GM18520 (cell line): ENCODE data around the gene KLHL17.

Source experiments
- ATAC-seq: cut with Tn5 transposase; IDR thresholded peaks from one replicate; pipeline ENCODE4 v1.9.1; 2021; ENCODE audit not compliant: unreplicated experiment

The KLHL17 gene

DNA sequence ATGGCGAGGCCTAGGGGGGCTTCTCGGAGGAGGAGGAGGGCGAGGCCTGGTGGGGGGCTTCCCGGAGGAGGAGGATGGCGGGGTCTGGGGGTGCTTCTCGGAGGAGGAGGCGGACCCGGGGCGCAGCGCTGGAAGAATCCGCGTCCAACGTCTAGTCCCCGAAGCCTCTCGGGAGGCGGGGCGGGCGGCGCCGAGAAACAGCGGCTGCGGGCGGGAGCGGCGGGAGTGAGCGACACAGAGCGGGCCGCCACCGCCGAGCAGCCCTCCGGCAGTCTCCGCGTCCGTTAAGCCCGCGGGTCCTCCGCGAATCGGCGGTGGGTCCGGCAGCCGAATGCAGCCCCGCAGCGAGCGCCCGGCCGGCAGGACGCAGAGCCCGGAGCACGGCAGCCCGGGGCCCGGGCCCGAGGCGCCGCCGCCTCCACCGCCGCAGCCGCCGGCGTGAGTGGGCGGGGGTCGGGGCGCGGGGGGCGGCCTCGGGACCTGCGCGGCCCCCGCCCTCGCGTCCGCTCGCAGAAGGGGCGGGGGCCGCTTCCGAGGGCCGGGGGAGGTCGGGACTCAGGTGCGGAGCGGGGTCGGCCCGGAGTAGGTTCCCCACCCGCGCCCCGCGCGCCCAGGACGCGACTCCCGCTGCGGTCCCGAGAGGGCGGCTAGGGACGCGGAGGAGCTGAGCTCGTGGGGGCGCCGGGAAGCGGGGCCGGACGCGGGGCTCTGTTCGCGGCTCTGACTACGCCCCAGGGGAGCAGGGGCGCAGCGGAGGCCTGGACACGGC, at the start of gene KLHL17:
KLHL17 (plus strand) TSS at position 222 of the 769 bp plus-strand sequence; CDS start at position 332, 110 bp downstream.
- peak; percentile 35 for ATAC-seq

DNA sequence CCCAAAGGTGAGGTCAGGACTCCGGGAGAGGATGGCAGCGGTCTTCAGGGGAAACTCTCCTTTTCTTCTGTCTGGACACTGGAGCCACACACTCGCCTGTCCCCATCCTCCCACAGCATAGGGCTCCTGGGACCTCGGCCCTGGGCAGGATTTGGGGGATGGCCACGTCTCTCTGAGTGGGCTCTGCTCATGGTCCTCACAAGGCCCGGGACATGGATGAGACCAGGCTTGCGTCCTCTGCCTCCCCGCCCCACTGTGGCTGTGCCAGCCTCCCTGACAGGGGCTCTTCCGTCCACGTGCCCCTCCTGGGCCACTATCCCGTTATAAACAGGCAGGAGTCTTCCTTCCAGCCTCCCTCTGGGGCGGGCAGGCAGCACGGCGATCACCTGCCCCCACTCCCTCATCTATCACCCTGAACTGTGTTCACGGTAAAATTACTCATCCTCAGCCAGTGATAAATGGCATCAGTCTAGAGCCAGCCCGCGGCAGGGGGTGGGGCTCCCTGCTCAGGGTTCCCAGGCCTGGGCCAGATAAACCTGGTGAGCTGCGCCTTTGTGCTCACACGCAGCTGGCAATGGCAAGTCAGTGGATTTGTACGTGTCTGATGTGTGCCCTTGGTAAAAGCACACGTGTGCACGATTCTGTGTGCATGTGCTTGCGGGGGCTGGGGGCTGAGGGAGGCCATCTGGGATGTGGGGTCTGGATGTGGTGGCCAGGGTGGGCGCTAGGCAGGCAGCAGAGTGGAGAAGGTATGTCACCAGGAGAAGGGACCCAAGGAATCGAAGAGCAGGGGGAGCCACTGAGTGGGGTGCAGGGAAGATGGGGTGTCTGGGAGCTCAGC, 49.3 kb upstream of the KLHL17 start:
- ATAC-seq: no peak

GRCh38 chr1:911875-912739, 48.3 kb upstream of the KLHL17 start:
- ATAC-seq: no peak

- no peak for ATAC-seq
Observed at GRCh38 chr1:912740-913301, 47.6 kb upstream of the KLHL17 start.

DNA sequence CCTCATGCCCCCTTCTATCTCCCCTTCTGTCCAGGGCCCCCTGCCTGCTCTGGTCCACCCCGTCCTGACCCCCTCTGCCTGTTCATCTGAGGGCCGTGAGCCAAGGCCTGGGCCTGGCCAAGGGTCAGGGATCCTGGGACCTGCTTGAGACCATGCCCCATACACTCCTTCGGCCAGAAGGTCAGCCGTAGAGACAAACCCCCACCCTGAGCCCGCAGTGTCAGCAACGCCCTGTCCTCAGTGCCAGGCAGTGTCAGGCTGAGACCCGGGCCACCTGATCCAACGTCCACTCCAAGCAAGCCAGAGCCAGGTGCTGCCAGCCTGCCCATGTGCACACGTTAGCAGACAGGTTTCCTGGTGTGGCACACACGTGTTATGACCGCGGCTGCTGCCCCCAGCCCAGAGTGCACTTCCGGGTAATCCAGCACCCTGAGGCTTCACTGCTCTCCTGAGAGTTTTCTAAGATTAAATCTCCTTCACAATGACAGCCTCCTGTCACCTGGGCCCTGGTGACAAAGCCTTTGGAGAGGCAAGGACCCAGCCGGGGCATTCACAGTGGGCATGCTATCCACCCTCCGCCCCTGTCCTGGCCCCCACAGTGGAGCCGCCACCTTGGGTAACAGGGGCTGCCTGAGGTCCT, 46.8 kb upstream of the KLHL17 start:
- ATAC-seq: no peak

- no peak for ATAC-seq
Observed at GRCh38 chr1:914131-914890, 46.1 kb upstream of the KLHL17 start.

- ATAC-seq: no peak
Observed at GRCh38 chr1:914891-915280, 45.5 kb upstream of the KLHL17 start.

- no peak for ATAC-seq
Observed at GRCh38 chr1:915295-916172, 44.9 kb upstream of the KLHL17 start.

- ATAC-seq: no peak
Observed at GRCh38 chr1:916173-917075, 44.0 kb upstream of the KLHL17 start.

GRCh38 chr1:917076-917459, 43.3 kb upstream of the KLHL17 start:
- ATAC-seq: no peak

GRCh38 chr1:917466-918091, 42.8 kb upstream of the KLHL17 start:
- ATAC-seq: no peak

DNA sequence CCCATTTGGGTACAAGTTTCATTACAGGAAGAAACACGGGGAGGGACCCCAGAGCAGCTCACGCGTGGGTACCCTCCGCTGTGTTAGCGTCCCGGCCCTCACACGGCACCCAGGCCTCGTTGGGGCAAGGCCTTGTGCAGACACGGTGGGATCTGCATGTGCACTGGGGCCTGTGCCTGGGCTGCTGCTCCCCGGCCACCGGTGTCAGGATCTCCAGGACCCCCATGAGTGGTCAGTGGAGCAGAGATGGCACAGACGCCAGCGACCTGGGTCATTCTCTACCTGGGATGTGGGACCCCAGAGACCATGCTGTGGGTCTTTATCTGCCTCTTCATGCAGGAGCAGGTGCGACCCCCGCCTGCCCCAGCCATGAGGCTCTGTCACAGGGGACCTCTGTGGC, 42.0 kb upstream of the KLHL17 start:
- no peak for ATAC-seq

GRCh38 chr1:918843-919242, 41.5 kb upstream of the KLHL17 start:
- no peak for ATAC-seq

GRCh38 chr1:919271-919872, 41.0 kb upstream of the KLHL17 start:
- no peak for ATAC-seq

GRCh38 chr1:920010-920409, 40.4 kb upstream of the KLHL17 start:
- ATAC-seq: no peak

DNA sequence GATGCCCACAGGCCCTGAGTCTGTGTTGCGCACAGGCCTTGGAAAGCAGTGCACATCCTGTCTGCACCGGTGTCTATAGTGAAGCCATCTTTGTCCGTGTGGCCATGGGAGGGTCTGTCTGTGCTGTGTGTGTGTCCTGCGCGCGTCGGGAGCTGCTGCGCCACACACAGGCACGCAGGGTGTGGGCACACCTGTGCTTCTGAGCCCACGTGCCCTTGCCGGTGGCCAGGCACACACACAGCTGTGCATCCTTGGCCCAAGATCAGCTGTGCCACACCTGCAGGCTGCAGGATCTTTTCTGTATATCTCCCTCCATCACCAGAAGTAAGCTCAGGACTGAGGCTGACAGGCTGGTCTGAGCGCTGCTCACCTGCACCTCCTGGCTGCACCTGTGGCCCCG, 39.9 kb upstream of the KLHL17 start:
- ATAC-seq: no peak
